Iris pigment epithelial cell (primary cell): Measurements from ENCODE around the gene APAF1.
A peak's percentile ranks its signal among the peaks of the same experiment; 100 is the strongest.
"Not testable (repeated sequence)": the region's sequence is repeated elsewhere in the genome, so short reads cannot be mapped to it uniquely, and the experiment has no call there.

Source experiments
- DNase-seq: peaks from one replicate; pipeline ENCODE4 v3.0.0-alpha.2; 2011; ENCODE audit warnings: low read depth

Gene APAF1

GRCh38 chr12:98644712-98645571 is at the start of gene APAF1, which contains the start of gene IKBIP:
TSS of gene APAF1 (plus strand) at chr12:98645290. CDS start at chr12:98648360, 3,070 bp downstream.
TSS of gene IKBIP (minus strand) at chr12:98644788. CDS start at chr12:98644701, 87 bp downstream.
- DNase-seq = peak; percentile 97

GRCh38 chr12:98597313-98597712 is 47.8 kb upstream of the APAF1 start:
- DNase-seq = not testable (repeated sequence)

- DNase-seq = no peak
Measured at GRCh38 chr12:98601924-98602323, 43.2 kb upstream of the APAF1 start.

- no peak for DNase-seq
Measured at GRCh38 chr12:98606359-98606988, 38.6 kb upstream of the APAF1 start.

GRCh38 chr12:98610596-98610995 is 34.5 kb upstream of the APAF1 start:
- DNase-seq = no peak

- no peak for DNase-seq
Measured at GRCh38 chr12:98612696-98613334, 32.3 kb upstream of the APAF1 start.

- DNase-seq = peak; percentile 75
Measured at GRCh38 chr12:98618952-98619351, 26.1 kb upstream of the APAF1 start.

- peak; percentile 84 for DNase-seq
Measured at GRCh38 chr12:98635657-98636323, 9.3 kb upstream of the APAF1 start.

GRCh38 chr12:98637068-98637467 is 8.0 kb upstream of the APAF1 start:
- DNase-seq = no peak

- no peak for DNase-seq
Measured at GRCh38 chr12:98638009-98638408, 7.1 kb upstream of the APAF1 start.

GRCh38 chr12:98639491-98639890 is 5.6 kb upstream of the APAF1 start:
- DNase-seq = no peak

GRCh38 chr12:98642801-98643200 is 2.3 kb upstream of the APAF1 start:
- DNase-seq = not testable (repeated sequence)

GRCh38 chr12:98644433-98644711 is 718 bp upstream of the APAF1 start:
- no peak for DNase-seq

- DNase-seq = no peak
Measured at GRCh38 chr12:98645572-98646067, 530 bp downstream of the APAF1 start.

GRCh38 chr12:98646294-98647090 is 1.4 kb downstream of the APAF1 start:
- peak; percentile 54 for DNase-seq

- DNase-seq = no peak
Measured at GRCh38 chr12:98651328-98651727, 6.2 kb downstream of the APAF1 start.

GRCh38 chr12:98653866-98654493 is 8.9 kb downstream of the APAF1 start:
- DNase-seq = peak; percentile 62

- no peak for DNase-seq
Measured at GRCh38 chr12:98656289-98657101, 11.4 kb downstream of the APAF1 start.

GRCh38 chr12:98660521-98660920 is 15.4 kb downstream of the APAF1 start:
- no peak for DNase-seq

GRCh38 chr12:98669751-98670150 is 24.7 kb downstream of the APAF1 start:
- no peak for DNase-seq
